Small intestine (tissue), 7 donors: ENCODE data around the gene TCOF1. TPM values are rescaled to one million over a fixed set of nuclear protein-coding genes. Genes with fewer than 3 reads are reported as not detected.

ENCODE experiments used
- DNase-seq, 2 donors: peaks; one replicate each; pipeline versions ENCODE4 v3.0.0 to v3.0.0-alpha.2; 2013
- FAIRE-seq: peaks from 2 replicates; lab custom pipeline; 2012; peaks lifted over from hg19 to GRCh38; lab: Jason Lieb, UNC
- H3K27ac ChIP-seq, 3 donors: one replicate each; pipeline ENCODE4 v1.5.1; 2013; ENCODE audit warnings: low read length in 2 of 3, mild to moderate bottlenecking in 2 of 3, control low read depth in 1 of 3, inconsistent platforms in 1 of 3, low read depth in 1 of 3, moderate library complexity in 1 of 3
- H3K27me3 ChIP-seq, 3 donors: one replicate each; pipeline ENCODE4 v1.6.1; 2013; ENCODE audit warnings: low read length in 3 of 3, inconsistent platforms in 1 of 3; ENCODE audit not compliant: control insufficient read depth in 3 of 3, insufficient read depth in 3 of 3
- H3K36me3 ChIP-seq, 3 donors: one replicate each; pipeline ENCODE4 v1.6.1; 2013; ENCODE audit warnings: low read length in 3 of 3, inconsistent platforms in 1 of 3, low read depth in 1 of 3, mild to moderate bottlenecking in 1 of 3, moderate library complexity in 1 of 3; ENCODE audit not compliant: control insufficient read depth in 3 of 3, insufficient read depth in 2 of 3
- H3K4me1 ChIP-seq, 3 donors: one replicate each; pipeline ENCODE4 v1.6.1; 2013; ENCODE audit warnings: low read length in 2 of 3, inconsistent platforms in 1 of 3, low read depth in 1 of 3, mild to moderate bottlenecking in 1 of 3, moderate library complexity in 1 of 3; ENCODE audit not compliant: control insufficient read depth in 3 of 3, insufficient read depth in 2 of 3
- H3K4me3 ChIP-seq, 3 donors: one replicate each; pipeline ENCODE4 v1.5.1; 2013; ENCODE audit warnings: low read length in 3 of 3, control low read depth in 1 of 3, inconsistent platforms in 1 of 3, low read depth in 1 of 3, mild to moderate bottlenecking in 1 of 3, moderate library complexity in 1 of 3
- H3K9me3 ChIP-seq, 2 donors: one replicate each; pipeline ENCODE4 v1.6.1; 2013; ENCODE audit warnings: low read depth in 1 of 2, low read length in 1 of 2; ENCODE audit not compliant: control insufficient read depth in 2 of 2, insufficient read depth in 1 of 2
- WGBS, 3 donors: extraction: QIAGEN DNeasy Blood & Tissue Kit; methylation state at CpG; one replicate each; pipeline ENCODE4 v1.1.7; 2013; 5-methylcytosine and 5-hydroxymethylcytosine counted together
- polyA plus RNA-seq, 4 donors: library from polyadenylated mRNA; stranded (reverse) in 3 of 4; unstranded in 1 of 4; fragments of 200-250 nt in 3 of 4; fragments of 120-200 nt in 1 of 4; gene quantifications; one replicate each; pipeline versions ENCODE4 v1.2.1 to v1.2.3, GENCODE V29; 2013
- donor health status: healthy with polysubstance abuse.
- donor health status: control.
- donor health status: control.
- donor health status: Bipolar disorder and iron deficiency.
- donor health status: healthy.

Gene TCOF1
- polyA plus RNA-seq, 4 donors, result 18.3 to 29.7 (median 20.6) TPM

GRCh38 chr5:150361301-150361700, 3.8 kb downstream of the TCOF1 start:
- Histone ChIP-seq H3K27ac (no peak overlapping the region), H3K9me3 (no peaks in the 10 kb centered on the region), H3K4me3 (no peak overlapping the region), H3K27me3 (no peaks in the 10 kb centered on the region), H3K36me3 (peaks cover 3 to 52% (median 14%) of the 10 kb centered on the region in 3 donors), H3K4me1 (peaks cover 0 to 12% (median 2%) of the 10 kb centered on the region in 3 donors)
- DNase-seq, result no peak
- WGBS, 3 donors, result 79 to 96% (median 83%) methylated on average over 1 of the region's 1 CpG
- FAIRE-seq, result no peak

- peak in 1 of 2 donors; percentile 49 for DNase-seq
- Histone ChIP-seq H3K4me3 (no peak overlapping the region), H3K27ac (peak overlapping the region in 1 of 3 donors; percentile 2), H3K4me1 (peaks cover 0 to 2% (median 0%) of the 10 kb centered on the region in 3 donors), H3K36me3 (peaks cover 8 to 62% (median 22%) of the 10 kb centered on the region in 3 donors), H3K27me3 (no peaks in the 10 kb centered on the region), H3K9me3 (no peaks in the 10 kb centered on the region)
- WGBS, 3 donors, result 71 to 78% (median 74%) methylated on average over 2 of the region's 2 CpGs
- FAIRE-seq, result no peak
Observed at GRCh38 chr5:150363185-150363584, 5.7 kb downstream of the TCOF1 start.

DNA sequence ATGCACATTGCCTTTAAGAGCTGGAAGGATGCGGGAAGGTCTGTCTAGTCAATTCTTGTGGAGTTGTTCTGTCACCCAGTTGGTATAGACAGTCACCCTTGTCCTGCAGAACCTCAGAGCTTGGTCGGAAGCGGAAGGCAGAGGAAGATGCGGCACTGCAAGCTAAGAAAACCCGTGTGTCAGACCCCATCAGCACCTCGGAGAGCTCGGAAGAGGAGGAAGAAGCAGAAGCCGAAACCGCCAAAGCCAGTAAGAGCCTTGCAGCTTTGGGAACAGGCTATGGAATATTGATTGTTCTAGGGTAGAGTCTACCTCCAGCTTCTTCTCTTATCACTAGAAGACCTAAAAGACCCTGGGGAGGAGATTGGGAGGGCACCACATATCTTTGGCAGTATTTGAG, 6.5 kb downstream of the TCOF1 start:
- Histone ChIP-seq H3K27ac (no peak overlapping the region), H3K36me3 (peaks cover 11 to 67% (median 26%) of the 10 kb centered on the region in 3 donors), H3K4me3 (no peak overlapping the region), H3K9me3 (no peaks in the 10 kb centered on the region), H3K27me3 (no peaks in the 10 kb centered on the region), H3K4me1 (peaks cover 0 to 2% (median 0%) of the 10 kb centered on the region in 3 donors)
- no peak for FAIRE-seq
- WGBS, 3 donors, result 93 to 95% (median 94%) methylated on average over 9 of the region's 9 CpGs
- DNase-seq, result no peak

DNA sequence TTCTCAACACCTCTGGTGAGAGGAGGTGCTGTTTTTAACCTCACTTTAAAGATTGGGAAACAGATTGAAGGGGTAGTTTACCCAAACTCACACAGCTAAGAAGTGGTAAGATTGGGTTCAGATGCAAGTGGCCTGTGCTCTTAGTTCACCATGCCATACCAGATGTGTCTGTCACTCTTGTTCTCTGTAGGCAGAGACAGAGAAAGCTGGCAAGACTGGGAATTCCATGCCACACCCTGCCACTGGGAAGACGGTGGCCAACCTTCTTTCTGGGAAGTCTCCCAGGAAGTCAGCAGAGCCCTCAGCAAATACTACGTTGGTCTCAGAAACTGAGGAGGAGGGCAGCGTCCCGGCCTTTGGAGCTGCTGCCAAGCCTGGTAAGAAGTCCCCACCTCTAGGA, 11.0 kb downstream of the TCOF1 start:
- DNase-seq (no peak), FAIRE-seq (no peak)
- Histone ChIP-seq H3K4me1 (peaks cover 0 to 5% (median 0%) of the 10 kb centered on the region in 3 donors), H3K27me3 (no peaks in the 10 kb centered on the region), H3K36me3 (peaks cover 28 to 82% (median 36%) of the 10 kb centered on the region in 3 donors), H3K4me3 (no peak overlapping the region), H3K9me3 (no peaks in the 10 kb centered on the region), H3K27ac (no peak overlapping the region)
- 85 to 91% (median 87%) methylated on average over 4 of the region's 4 CpGs for whole genome bisulfite sequencing, 3 donors

- DNase-seq (no peak), FAIRE-seq (no peak)
- Histone ChIP-seq H3K27ac (no peak overlapping the region), H3K4me3 (no peak overlapping the region), H3K9me3 (no peaks in the 10 kb centered on the region), H3K27me3 (no peaks in the 10 kb centered on the region), H3K36me3 (peaks cover 32 to 95% (median 32%) of the 10 kb centered on the region in 3 donors), H3K4me1 (peaks cover 0 to 11% (median 0%) of the 10 kb centered on the region in 3 donors)
- 90 to 96% (median 93%) methylated on average over 6 of the region's 6 CpGs for WGBS, 3 donors
Observed at GRCh38 chr5:150372639-150373038, 15.1 kb downstream of the TCOF1 start.

GRCh38 chr5:150374651-150375050, 17.2 kb downstream of the TCOF1 start:
- DNase-seq (no peak), FAIRE-seq (no peak)
- H3K27me3 ChIP-seq, result no peaks in the 10 kb centered on the region
- peaks cover 30 to 98% (median 38%) of the 10 kb centered on the region in 3 donors for H3K36me3 ChIP-seq
- no peak overlapping the region for H3K4me3 ChIP-seq
- peak overlapping the region in 1 of 3 donors; percentile 69 for H3K27ac ChIP-seq
- peaks cover 0 to 11% (median 0%) of the 10 kb centered on the region in 3 donors for H3K4me1 ChIP-seq
- H3K9me3 ChIP-seq, result no peaks in the 10 kb centered on the region
- WGBS, 3 donors, result 96 to 97% (median 96%) methylated on average over 11 of the region's 11 CpGs

DNA sequence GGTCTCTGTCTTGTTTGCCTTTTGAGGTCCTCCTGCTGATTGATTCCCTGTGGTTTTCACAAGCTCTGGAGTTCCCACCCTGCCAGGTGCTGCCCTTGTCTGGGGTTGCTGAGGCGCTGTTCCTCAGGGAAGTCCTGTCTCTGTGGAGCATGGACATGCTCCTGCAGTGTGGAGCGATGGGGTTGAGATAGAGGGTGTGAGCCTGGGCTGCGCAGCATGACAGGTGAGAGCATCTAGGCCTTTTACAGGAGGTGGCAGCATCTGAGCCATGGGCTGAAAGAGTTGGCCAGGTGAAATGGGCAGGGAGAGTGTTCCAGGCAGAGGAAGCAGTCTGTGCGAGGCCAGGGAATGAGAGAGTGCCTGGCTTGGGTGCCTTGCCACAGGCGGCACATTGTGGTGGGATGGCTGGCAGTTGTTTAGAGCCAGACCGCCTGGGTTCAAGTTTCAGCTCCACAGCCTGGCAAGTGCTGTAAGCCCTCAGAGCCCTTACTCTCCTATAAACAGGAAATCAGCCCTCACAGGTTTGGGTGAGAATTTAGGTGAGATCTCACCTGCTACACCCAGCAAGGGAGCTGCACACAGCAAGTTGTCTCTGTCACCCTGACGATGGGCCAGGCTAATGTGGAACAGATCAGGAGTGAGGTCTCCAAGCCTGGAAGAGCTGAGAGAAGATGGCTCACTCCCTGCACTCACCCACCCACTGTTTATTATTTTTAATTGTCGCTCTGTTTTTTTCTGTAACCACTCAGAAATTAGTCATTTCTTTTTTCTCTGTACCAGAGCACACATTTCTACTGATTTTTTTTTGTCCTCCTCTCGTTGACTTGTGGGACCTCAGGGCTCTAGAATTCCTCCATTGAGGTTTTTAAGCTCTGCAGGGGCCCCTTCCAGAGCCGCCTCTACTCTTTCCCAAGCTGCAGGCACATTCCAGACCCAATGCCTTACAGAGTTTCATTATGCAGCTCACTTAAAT, 19.6 kb downstream of the TCOF1 start:
- no peak for FAIRE-seq
- peaks cover 0 to 11% (median 0%) of the 10 kb centered on the region in 3 donors for H3K4me1 ChIP-seq
- 70 to 90% (median 83%) methylated on average over 10 of the region's 10 CpGs for WGBS, 3 donors
- H3K4me3 ChIP-seq, result no peak overlapping the region
- DNase-seq, result no peak
- H3K36me3 ChIP-seq, result peaks cover 29 to 98% (median 33%) of the 10 kb centered on the region in 3 donors
- H3K27me3 ChIP-seq, result no peaks in the 10 kb centered on the region
- H3K27ac ChIP-seq, result no peak overlapping the region
- no peaks in the 10 kb centered on the region for H3K9me3 ChIP-seq

GRCh38 chr5:150377964-150378694, 20.6 kb downstream of the TCOF1 start:
- 80 to 90% (median 89%) methylated on average over 5 of the region's 5 CpGs for WGBS, 3 donors
- Histone ChIP-seq H3K4me3 (no peak overlapping the region), H3K9me3 (no peaks in the 10 kb centered on the region), H3K36me3 (peaks cover 25 to 98% (median 28%) of the 10 kb centered on the region in 3 donors), H3K27me3 (no peaks in the 10 kb centered on the region), H3K4me1 (peaks cover 0 to 11% (median 0%) of the 10 kb centered on the region in 3 donors), H3K27ac (no peak overlapping the region)
- DNase-seq, result no peak
- no peak for FAIRE-seq
